Fibroblast of the aortic adventitia (primary cell): ENCODE measurements around the gene GNPTG. TPM values are rescaled to one million over a fixed set of nuclear protein-coding genes. Genes with fewer than 3 reads are reported as not detected.

Source experiments
- DNase-seq: peaks from one replicate; pipeline ENCODE4 v3.0.0-alpha.2; 2010; ENCODE audit warnings: low read depth
- H3K4me3 ChIP-seq: 2 replicates; pipeline ENCODE4 v1.5.1; 2011; ENCODE audit warnings: low read depth, mild to moderate bottlenecking, control low read depth, low read length, moderate library complexity
- CTCF ChIP-seq: IDR thresholded peaks from 2 replicates; pipeline ENCODE4 v1.5.1; 2011; ENCODE audit warnings: mild to moderate bottlenecking, low read length, control low read depth, inconsistent platforms; ENCODE audit not compliant: insufficient read depth
- total RNA-seq: library from RNA; depleted of rRNA; stranded (reverse); fragments of >200 nt; gene quantifications from 2 replicates; pipeline ENCODE4 v1.2.3, GENCODE V29; 2012; ENCODE audit warnings: low replicate concordance

Gene GNPTG
- total RNA-seq, 1 donor = 36.3 TPM

GRCh38 chr16:1354815-1355540, 3.2 kb downstream of the GNPTG start:
- DNase-seq = no peak
- TF ChIP-seq CTCF = no peak
- H3K4me3 ChIP-seq = no peak overlapping the region

DNA sequence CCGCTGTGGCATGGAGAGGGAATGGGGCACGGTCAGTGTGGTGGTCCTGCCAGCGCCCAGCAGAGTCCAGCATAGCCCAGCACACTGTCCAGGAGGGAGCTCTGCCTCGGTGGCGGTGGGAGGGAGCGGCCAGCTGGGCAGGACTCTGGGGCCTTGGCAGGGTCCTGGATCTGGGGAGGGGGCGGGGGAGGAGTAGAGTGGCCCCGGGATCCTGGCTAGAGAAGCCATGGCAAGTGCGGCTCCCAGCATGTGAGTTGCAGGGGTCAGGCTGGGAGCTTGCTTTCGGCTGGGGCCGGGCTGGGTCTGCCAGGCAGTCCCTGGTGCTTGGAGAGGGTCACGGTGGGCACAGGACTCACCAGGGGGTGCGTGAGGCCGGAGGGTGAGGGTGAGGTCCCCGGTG, 3.9 kb downstream of the GNPTG start:
- DNase-seq = no peak
- TF ChIP-seq CTCF = no peak
- H3K4me3 ChIP-seq = no peak overlapping the region

DNA sequence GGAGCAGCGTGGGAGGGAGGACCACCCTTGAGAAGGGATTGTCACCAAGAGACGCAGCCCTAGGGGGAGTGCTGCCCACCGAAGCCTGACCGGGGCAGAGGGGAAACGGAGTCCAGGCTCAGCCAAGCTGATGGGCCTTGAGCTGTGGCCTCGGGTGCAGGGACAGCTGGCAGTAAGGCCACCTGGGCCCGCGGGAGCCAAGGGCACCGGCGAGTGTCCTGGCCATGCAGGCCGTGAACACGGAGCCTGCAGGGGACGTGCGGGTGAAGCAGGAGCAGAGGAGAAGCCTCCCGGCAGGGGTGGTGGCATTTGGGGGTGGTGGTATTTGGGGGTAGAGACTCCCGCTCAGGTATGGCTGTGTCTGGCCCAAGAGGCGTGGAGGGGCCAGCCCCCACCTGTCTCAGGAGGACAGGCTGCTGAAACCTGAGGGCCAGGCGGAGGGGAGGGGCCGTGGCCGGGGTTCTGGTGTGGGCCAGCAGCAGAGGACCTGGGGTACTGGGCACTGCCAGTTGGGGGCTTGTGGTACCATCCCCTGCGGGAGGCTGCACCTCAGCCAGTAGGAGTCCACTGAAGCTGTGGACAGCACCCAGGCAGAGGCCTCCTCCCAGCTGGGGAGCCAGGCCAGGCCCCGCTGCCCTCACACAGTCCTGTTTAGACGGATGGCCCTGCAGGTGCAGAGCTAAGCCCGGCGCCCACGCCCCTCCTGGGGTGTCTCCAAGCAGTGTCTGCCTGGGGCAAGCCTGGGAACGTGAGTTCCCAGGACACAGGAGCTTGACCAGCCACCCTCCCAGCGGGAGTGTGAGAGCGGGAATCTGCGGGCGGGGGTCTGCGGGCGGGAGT, 4.5 kb downstream of the GNPTG start:
- DNase-seq = no peak
- TF ChIP-seq CTCF = no peak
- no peak overlapping the region for H3K4me3 ChIP-seq

DNA sequence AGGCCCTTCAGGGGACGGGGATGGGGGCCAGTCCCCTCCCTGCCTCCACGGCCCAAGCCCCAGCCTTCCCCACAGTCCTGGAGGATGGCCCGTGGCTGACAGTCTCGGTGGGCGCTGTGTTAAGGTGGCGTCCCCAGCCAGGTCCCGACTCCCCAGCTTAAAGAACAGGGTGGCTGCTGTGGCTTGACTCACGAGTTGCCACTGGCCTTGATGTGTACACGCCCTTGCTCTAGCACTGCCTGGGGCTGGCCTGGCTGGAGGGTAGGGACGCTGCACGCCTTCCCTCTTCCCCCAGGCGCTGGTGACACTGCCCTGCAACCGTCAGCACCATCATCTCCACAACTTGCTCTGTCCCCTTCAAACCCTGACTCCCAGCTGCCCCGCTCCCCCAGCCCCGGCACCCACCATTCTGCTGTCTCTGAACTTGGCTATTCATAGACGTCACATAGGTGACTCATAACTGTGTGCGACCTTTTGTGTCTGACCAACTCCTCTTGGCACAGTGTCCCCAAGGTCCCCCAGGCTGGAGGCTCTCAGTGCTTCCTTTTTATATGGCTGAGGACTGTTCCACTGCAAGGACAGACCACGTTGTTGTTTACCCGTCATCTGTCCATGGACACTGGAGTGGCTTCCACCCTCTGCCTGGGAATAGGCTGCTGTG, 6.3 kb downstream of the GNPTG start:
- DNase-seq = no peak
- TF ChIP-seq CTCF = no peak

GRCh38 chr16:1361685-1362360, 10.1 kb downstream of the GNPTG start:
- TF ChIP-seq CTCF = no peak
- DNase-seq = no peak
- H3K4me3 ChIP-seq = no peak overlapping the region

More for the DNA sequence above, 6.3 kb downstream of the GNPTG start:
- H3K4me3 ChIP-seq = no peak overlapping the region

DNA sequence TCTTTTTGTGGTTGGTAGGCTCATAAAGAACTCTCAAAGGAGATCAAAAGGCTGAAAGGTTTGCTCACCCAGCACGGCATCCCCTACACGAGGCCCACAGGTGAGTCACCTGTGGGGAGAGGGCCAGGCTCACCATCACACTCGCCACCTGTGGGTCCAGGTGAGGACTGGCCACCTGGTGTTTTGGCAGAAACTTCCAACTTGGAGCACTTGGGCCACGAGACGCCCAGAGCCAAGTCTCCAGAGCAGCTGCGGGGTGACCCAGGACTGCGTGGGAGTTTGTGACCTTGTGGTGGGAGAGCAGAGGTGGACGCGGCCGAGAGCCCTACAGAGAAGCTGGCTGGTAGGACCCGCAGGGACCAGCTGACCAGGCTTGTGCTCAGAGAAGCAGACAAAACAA, 11.1 kb downstream of the GNPTG start:
- DNase-seq = no peak
- TF ChIP-seq CTCF = no peak
- H3K4me3 ChIP-seq = no peak overlapping the region
